K562 treated with DMSO at 1 percent for 48 hours (cell line): ENCODE measurements around the gene CCT8. TPM values are rescaled to one million over a fixed set of nuclear protein-coding genes. Genes with fewer than 3 reads are reported as not detected.

Source experiments
- total RNA-seq: library from RNA; unstranded; fragments of 300-600 nt; gene quantifications from 2 replicates; pipeline ENCODE4 v1.2.3, GENCODE V29; 2022; ENCODE audit warnings: low replicate concordance; ENCODE audit errors: extremely low read depth

The CCT8 gene
- total RNA-seq, result 219 TPM in 1 of 2 replicates, not detected in the other

GRCh38 chr21:29073222-29074006 is at the start of gene CCT8:
TSS of gene CCT8 (minus strand) at chr21:29073648. CDS start at chr21:29073590, 58 bp downstream.

GRCh38 chr21:29024474-29025327 is 48.7 kb downstream of the CCT8 start, which contains the start of gene USP16:
TSS of gene USP16 (plus strand) at chr21:29024668. CDS start at chr21:29027914, 3,246 bp downstream.

Other genes with a start within 250 kb of the CCT8 start
- not detected in 2 replicates for gene LTN1, start 80.8 kb downstream of the CCT8 start, total RNA-seq
- not detected in 2 replicates for gene RWDD2B, start 54.3 kb downstream of the CCT8 start, total RNA-seq
- not detected in 2 replicates for gene USP16, start 49.0 kb downstream of the CCT8 start, total RNA-seq
- gene MAP3K7CL, start 57.0 kb upstream of the CCT8 start, total RNA-seq, result not detected in 2 replicates
- gene BACH1, start 225.3 kb upstream of the CCT8 start, total RNA-seq, result 62.1 TPM in 1 of 2 replicates, not detected in the other